Measurements from ENCODE around the gene CD36. TPM values are rescaled to one million over a fixed set of nuclear protein-coding genes. Genes with fewer than 3 reads are reported as not detected.

The CD36 gene
- total RNA-seq, 1 donor from 2014 or later, result not detected

DNA sequence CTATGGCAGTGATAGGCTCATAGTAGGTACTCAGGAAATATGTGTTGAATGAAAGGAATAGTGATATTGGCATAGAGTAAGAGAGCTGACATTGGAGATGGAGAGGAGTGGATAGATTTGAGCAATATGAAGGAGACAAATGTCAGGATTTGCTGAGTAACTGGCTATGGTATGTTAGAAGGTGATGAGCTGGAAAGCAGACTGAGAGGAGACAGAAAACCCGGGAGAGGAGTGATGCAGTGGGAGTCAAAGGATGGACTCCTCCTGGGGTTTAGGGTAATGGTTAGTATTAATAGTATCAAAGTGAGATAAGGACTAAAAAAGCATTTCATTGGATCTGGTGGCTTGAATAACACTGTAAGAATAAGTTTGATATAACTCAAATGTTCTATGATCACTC is 64.8 kb downstream of the CD36 start:
- TF ChIP-seq, protein P1, sequence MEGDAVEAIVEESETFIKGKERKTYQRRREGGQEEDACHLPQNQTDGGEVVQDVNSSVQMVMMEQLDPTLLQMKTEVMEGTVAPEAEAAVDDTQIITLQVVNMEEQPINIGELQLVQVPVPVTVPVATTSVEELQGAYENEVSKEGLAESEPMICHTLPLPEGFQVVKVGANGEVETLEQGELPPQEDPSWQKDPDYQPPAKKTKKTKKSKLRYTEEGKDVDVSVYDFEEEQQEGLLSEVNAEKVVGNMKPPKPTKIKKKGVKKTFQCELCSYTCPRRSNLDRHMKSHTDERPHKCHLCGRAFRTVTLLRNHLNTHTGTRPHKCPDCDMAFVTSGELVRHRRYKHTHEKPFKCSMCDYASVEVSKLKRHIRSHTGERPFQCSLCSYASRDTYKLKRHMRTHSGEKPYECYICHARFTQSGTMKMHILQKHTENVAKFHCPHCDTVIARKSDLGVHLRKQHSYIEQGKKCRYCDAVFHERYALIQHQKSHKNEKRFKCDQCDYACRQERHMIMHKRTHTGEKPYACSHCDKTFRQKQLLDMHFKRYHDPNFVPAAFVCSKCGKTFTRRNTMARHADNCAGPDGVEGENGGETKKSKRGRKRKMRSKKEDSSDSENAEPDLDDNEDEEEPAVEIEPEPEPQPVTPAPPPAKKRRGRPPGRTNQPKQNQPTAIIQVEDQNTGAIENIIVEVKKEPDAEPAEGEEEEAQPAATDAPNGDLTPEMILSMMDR (conservative IDR thresholded peaks at IDR 0.05; ENCODE audit: low read depth, low read length), result no peak
- H3K4me3 ChIP-seq (ENCODE audit: low read depth, low read length), result no peak overlapping the region
- no peak for DNase-seq (ENCODE audit: low read depth)

DNA sequence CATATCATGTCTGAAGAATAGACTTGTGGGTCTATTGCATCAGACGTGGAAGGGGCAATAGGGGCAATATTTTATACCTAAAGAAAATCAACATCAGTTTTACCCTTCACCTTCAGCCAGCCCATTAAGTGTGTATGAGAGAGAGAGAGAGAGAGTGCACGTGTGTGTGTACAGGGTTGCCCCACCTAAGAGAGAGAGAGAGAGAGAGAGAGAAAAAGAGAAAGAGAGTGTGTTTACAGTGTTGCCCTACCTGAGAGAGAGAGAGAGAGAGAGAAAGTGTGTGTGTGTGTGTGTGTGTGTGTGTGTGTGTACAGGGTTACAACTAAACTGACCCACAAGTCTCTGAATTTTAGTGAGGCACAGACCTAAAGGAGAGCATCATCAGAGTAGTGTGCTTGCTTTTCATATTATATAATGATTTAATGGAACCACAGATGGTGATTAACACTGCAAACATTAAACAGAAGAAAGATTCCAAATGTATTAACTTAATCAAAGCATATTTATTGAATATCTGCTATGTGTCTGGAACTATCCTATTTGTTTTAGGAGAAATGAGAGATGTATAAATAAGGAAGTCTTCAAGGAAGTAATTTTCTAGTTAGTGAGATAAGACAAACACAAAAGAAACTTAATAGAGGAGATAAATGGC is 66.8 kb downstream of the CD36 start:
- DNase-seq (ENCODE audit: low read depth), result no peak
- H3K4me3 ChIP-seq (ENCODE audit: low read depth, low read length), result no peak overlapping the region

DNA sequence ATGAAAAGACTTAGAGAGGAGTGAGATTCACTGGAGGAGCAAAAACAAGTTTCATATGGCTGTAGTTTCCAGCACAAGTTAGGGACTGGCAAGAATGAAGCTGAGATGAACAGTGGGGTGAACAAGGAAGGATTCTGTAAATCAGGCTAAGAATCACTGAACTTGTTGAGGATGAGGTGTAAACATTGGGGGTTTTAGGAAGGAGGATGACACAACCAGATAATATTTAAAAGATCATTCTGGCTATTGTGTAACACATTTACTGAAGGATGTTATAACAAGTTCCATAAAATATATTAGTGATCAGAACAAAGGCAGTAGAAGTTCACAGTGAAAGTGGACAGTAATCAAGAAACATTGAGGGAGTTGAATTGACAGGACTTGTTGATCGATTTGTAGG is 68.9 kb downstream of the CD36 start:
- no peak for DNase-seq (ENCODE audit: low read depth)
- TF ChIP-seq, protein P1 (conservative IDR thresholded peaks at IDR 0.05; ENCODE audit: low read depth, low read length), result no peak
- no peak overlapping the region for H3K4me3 ChIP-seq (ENCODE audit: low read depth, low read length)

More for the DNA sequence above, 66.8 kb downstream of the CD36 start:
- TF ChIP-seq, protein P1 (conservative IDR thresholded peaks at IDR 0.05; ENCODE audit: low read depth, low read length), result no peak

DNA sequence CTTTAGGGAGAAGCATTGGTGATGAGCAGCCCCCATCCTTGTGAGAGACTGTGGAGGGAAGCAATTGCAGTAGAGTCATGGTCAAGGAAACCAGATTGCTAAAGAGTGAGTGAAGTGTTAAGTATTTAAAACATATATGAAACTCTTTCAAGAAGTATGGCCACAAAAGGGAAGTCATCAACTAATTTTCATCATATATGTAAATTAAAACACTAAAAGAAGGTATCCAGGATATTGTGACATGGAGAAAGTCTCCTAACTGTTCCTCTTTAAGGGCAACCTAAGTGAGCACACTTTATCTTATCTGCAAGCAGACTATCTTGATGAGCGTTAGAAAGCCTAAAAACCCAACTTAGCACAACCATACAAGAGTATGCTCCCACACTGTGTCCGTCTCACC is 69.7 kb downstream of the CD36 start:
- DNase-seq (ENCODE audit: low read depth), result no peak
- TF ChIP-seq, protein P1 (conservative IDR thresholded peaks at IDR 0.05; ENCODE audit: low read depth, low read length), result no peak
- H3K4me3 ChIP-seq (ENCODE audit: low read depth, low read length), result no peak overlapping the region

DNA sequence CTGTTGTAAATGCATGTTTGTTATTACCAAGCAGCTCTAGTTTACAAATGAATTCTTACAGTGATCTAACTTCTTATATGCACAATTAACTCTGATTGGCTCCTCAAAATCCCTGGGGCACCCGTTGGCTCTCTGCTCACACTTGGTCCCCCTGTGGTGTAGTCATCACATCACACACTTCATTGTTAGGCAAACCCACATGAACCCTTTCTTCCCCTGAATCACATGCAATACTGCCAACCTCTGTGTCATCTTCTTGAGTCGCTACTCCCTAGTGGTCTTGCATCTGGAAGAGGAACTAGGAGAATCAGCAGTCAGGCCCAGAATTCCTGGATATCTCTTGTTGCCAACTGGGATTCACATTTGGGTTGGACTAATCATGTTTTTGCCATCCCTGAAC is 73.1 kb downstream of the CD36 start:
- TF ChIP-seq, protein P1 (conservative IDR thresholded peaks at IDR 0.05; ENCODE audit: low read depth, low read length), result no peak
- no peak for DNase-seq (ENCODE audit: low read depth)
- H3K4me3 ChIP-seq (ENCODE audit: low read depth, low read length), result no peak overlapping the region

DNA sequence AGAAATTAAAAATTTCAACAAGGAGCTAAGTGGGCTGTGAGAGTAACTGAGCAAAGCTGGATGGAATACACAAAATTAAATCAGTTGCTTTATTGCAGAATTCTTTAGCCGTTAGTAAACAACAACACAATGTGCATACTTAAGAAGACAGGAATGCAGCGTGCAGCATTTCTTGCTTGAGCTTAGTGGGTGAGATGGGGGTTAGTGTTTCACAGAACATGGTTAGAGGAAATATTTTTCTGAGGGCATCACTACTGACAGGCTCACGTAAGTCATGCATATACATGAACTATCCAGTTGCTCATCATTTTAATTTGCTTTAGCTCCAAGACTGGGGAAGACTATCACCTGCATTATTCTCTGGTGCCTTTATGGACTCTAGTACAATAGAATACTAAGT is 80.8 kb downstream of the CD36 start:
- no peak overlapping the region for H3K4me3 ChIP-seq (ENCODE audit: low read depth, low read length)
- no peak for DNase-seq (ENCODE audit: low read depth)
- TF ChIP-seq, protein P1 (conservative IDR thresholded peaks at IDR 0.05; ENCODE audit: low read depth, low read length), result no peak

DNA sequence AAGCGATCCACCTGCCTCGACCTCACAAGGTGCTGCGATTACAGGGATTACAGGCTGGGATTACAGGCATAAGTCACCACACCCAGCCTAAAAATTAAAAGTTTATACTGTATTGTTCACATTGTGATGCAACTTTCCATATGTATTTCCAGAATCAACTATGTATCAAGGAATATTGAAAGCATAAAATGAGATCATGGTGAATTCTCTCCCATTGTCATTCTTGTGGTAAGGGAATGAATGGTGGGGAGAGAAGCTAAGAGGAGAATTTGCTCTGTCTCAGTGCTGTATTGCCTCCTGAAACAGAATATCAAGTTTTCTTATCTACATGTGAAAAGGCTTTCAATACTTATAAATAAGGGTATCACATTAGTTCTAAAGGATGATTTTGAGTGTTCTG is 81.7 kb downstream of the CD36 start:
- DNase-seq (ENCODE audit: low read depth), result no peak
- TF ChIP-seq, protein P1 (conservative IDR thresholded peaks at IDR 0.05; ENCODE audit: low read depth, low read length), result no peak
- no peak overlapping the region for H3K4me3 ChIP-seq (ENCODE audit: low read depth, low read length)

All from epithelial cell of proximal tubule (primary cell).